Endometrial microvascular endothelial cells (primary cell): Measurements from ENCODE around the gene TACR1. TPM values are rescaled to one million over a fixed set of nuclear protein-coding genes. Genes with fewer than 3 reads are reported as not detected.
"Not testable (repeated sequence)": the region's sequence is repeated elsewhere in the genome, so short reads cannot be mapped to it uniquely, and the experiment has no call there.

Experiments
- in situ Hi-C: cut with HindIII; loops from 2 replicates; pipeline ENCODE4 v1.10.0; 2017; ENCODE audit warnings: low sequenced_read_pairs, low pct_unique_long_range_greater_than_20kb; ENCODE audit errors: inconsistent ontology term
- total RNA-seq: library from RNA; depleted of rRNA; stranded (reverse); fragments of >200 nt; gene quantifications from one replicate; pipeline ENCODE4 v1.2.3, GENCODE V29; 2015; ENCODE audit errors: inconsistent ontology term

TACR1 gene
- total RNA-seq, 1 donor from 2014 or later, result not detected

DNA sequence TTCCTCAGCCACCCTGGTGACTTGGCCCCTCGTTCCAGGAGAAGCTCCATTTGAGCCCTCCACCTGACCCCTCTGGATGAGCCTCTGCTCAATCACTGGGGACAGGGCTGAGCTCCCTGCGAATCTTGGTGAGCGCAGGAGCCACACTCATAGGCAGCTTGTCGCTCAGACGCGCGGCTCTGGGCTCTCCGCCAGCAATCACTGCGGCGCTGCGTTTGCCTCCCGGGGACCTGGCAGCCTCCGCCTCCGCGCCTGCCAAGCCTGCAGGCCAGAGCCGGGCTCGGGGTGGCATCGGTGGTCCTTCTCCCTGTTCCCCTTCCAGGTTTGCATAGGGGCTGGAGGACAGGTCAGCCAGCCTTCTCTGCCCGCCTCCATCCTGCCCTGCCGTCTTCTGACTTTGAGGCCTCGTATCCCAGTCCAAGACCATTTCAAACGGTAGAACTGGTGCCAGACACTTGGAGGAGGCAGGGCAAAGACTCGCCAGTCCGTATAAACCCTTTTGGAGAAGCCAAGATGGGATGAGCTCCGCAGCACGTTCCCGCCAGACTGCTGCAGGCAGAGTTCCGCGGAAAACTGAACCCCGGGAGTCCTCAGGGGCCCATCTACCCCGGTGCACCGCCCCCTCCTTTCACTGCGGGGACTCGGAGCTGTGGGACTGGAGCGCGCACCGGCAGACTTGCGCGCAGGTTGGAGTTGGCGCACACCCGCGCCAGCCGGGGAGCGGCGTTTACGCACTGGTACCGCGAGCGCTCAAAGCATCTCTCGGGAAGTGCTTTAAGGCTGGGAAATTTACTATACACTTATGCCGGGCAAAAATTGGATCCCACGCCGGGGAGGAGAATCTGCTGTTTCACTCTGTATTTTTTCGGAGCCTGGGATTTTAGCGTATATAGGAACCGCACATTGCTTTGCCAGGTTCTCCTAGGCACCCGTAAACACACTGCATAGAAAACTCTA is 1.1 kb upstream of the TACR1 start:
- in situ Hi-C loops, result no loop called here

DNA sequence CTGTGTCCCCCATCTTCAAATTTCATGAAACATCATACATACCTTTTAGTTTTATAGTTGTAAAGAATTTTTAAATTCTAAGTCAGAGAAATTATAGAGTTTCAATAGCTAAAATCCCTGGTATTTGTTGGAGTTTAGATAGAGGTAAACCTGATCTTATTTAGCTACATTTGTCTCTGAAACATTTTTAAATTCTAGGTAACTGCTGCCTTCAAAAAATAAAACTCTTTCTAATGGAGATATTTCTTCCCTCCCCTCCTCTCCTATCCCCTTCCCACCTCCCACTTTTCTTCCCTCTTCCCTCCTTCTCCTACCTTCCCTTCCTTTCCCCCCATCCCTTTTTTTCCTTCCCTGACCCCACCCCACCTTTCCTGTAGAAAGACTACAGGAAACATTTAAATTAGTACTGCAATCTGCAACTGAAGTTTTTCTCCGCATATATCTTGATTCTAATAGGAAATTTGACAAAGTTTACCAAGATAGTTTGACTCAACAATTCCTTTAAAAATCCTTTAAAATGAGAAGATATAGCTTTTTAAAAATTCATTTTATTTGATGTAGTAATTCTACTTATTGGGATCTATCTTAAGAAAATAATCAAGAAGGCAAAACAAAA is 4.1 kb downstream of the TACR1 start:
- in situ Hi-C loops, result no loop called here

DNA sequence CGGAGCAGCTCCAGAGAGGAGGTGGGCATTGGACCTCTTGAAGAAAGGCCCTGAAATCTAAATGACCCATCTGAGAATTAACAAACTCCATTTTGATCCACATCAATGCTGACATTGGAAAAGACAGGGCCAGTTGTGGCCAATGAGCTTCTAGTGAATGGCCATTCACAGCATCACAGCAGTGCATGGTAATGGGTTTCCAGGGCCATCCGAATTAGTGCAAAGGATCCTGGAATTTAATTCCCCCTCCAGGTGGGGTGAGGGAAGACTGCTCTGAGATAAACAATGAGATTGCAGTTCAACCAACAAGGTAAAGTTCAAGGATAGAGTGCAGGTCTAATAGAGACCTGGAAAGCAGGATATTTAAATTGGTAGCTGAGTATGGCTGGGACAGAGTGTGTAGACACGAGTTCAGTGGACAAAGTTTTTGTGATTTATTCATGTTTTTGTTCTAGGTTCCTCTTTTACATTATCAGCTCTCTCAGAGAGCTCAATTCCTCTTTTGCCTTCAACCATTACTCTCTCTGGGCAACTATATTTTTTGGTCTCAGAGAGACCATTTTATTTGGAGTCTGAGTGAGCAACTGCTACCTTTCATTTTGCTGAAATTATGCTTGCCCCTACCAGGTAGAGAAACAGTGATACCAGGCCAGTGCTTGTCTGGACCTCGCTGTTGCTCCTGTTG is 5.0 kb downstream of the TACR1 start:
- in situ Hi-C loops, result no loop called here

DNA sequence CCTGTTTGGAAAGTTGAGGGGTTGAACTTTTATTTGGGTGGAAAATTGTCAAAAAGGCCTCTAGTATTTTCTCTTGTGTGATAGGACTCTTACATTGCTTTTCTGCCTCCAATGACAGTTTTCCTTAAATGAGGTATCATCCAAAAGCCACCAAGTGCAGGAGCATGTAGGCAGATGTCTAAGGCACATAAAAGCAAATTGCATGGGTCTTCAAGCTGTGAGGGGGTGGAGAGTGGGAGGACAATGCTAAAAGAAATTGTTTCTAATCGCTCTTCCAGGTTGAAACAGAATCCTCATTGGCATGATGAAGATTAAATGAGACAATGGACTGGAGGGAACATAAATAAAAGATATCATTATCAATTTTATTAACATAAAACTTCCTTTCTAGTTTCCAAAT is 6.8 kb downstream of the TACR1 start:
- in situ Hi-C loops, result no loop called here

DNA sequence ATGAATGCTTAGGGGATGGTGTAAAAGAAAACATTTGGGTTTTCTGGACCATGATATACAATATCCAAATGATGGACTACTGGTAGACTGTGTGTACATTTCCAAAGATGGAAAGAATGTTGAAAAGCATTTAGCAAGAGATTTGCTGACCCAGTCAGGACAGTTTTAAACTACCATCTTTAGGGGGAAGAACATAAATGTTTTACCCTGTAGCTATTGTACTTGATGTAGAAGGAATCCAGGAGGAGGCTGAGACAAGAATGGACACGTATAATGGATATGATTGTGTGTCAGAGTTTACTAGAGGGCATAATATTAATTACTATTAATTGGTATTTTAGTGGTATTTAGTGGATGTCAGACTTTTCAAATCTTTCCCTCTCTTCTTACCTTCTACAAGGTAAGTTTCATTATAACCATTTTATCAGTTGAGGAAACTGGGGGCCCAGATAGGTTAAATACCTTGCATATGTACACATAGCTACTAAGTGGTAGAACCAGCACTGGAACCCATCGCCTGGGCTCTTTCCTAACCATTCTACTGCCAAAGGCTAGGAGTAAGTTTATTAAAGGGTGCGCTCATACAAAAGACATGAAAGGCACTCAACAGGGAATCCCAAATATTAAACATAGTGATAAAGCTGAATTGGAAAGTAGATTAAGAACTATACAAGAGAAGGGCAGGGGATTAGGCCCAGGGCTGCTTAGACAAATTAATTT is 8.9 kb downstream of the TACR1 start:
- in situ Hi-C loops, result no loop called here

DNA sequence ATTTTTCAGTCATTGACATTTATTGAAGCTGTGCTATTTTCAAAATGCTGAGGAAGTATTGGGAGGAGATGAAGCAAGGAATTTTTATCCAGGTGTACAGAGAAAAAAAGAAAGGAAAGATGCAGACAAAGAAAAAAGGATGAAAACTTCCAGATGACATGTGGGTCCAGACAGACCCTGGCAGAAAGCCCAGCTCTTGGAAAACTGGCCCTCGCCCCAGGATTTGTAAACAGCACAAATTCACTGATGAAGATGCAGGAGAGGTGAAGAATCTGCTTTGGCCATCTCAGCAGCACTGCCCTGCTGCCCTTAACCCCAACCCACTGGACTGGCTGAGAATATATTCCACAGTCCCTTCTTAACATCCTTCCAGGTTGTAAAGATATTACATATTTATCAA is 12.5 kb downstream of the TACR1 start:
- in situ Hi-C loops, result no loop called here

DNA sequence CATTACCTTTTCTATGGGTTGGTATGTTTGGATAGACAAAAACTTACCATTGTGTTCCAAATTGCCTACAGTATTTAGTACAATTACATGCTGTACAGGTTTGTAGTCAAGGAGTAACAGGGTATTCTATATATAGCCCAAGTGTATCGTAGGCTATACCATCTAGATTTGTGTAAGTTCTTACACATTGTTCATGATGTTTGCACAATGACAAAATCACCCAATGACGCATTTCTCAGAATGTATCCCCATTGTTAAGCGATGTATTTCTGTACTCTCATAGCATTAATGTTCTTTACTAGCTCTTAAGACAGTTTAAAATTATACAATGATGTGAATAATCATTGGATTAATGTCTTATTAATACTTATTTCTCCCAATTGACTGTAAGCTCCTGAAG is 16.7 kb downstream of the TACR1 start:
- in situ Hi-C loops, result no loop called here

DNA sequence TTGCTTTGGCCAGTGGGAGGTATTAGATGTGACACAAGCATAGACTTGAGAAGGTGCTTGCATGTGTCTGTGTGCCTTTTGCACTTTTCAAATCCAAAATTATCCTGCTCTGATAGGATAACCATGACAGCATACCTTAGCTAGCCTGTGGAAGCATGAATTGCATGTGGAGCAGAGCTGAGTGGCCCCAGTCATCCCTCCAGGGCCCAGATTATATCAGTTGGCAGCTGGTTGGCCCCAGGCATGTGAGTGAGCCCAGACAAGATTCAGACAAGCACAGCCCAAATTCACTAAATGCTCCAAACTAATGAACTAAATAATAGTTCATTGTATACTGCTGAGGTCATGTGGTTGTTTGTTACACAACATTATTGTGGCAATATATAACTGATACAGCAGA is 18.8 kb downstream of the TACR1 start:
- in situ Hi-C loops, result no loop called here

DNA sequence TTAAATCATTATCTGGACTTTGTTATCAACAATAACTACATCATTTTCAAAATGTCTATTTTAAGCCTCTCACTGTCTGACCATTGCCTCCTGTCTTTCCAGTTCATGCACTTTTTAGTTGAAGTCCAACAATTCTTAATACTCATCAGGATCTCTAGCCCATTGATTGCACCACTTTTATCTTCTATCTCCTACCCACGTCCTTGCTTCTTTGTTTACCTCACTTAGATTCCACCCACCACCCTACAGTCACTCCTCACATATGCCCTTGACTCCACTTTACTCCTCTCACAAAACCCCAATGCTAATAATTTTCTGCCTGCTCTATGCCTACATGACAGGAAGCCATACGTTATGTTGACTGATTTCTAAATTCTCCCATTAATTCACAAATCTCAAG is 21.9 kb downstream of the TACR1 start:
- in situ Hi-C loops, result no loop called here

DNA sequence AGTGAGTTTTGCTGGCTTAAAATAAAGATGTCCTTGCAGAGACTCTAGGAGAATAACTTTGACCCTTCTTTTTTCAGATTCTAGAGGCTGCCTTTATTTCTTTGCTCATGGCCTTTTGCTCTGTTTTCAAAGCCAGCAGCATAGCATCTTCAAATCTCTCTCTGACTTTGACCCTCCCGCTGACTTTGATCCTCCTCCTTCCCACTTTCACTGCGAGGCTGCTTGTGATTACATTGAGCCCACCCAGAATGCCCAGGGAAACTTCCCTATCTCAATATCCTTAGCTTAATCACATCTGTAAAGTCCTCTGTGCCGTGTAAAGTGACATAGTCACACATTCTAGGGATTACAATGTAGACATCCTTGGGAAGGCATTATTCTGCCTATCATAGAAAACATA is 23.9 kb downstream of the TACR1 start:
- in situ Hi-C loops, result no loop called here

DNA sequence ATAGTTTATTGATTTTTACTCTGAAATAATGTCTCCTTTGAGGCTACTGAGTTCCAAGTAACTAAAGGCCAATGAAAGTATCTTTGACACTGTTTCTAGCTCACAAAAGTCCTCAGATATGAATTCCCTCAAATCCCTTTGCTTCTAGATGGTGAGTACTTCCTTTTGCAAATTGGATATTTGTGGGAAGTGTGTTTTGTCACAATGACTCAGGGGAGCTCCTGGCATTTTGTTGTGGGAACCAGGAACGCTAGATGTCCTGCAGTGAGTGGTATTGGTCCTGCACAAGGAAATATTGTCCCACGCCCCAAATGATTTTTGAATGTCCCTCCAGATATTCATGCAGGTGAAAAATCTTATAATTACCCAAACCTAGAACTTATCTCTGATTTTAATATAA is 24.3 kb downstream of the TACR1 start:
- in situ Hi-C loops, result no loop called here

DNA sequence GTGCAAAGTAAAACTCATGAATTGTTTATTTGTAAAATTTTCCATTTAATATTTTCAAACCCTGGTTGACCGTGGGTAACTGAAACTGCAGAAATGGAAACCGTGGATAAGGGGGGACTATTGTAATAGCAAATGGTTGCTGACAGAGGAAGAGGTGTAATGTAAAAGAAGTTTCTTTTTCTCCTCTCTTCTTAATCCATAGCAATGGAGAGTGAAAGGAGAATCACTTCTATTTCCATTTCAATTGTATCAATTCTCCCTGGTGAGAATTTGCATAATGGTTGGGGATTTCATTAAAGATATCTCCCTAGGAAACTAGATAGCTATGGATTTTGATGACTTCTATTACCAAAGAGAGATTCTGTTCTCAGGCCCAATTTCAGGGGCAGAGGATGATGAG is 24.8 kb downstream of the TACR1 start:
- in situ Hi-C loops, result no loop called here

DNA sequence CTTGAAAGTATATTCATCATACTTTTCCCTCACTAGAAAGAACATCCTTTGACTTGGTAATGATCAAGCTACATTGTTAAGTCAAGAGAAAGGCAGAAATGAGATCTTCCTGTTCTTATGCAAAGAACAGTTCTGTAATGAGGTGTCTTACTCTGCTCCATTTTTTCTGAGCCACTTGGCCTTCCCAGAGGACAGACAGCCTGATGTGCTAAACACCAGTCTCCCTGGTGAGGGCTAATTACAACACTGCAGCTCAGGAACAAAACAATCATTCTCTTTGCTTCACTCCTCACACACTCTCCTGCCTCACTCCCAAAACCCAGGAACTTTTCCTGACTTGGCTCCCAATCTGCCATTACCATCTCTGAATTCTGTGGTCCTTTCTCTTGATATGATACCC is 25.6 kb downstream of the TACR1 start:
- in situ Hi-C loops, result no loop called here

DNA sequence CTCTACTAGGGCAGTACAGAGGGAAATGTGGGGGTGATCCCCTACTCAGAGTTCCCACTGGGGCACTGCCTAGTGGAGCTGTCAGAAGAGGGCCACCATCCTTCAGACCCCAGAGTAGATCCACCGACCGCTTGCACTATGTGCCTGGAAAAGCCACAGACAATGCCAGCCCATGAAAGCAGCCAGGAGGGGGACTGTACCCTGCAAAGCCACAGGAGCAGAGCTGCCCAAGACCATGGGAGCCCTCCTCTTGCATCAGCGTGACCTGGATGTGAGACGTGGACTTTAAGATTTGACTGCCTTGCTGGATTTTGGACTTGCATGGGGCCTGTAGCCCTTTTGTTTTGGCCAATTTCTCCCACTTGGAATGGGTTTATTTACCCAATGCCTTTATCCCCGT is 27.9 kb downstream of the TACR1 start:
- in situ Hi-C loops, result not testable (repeated sequence)

DNA sequence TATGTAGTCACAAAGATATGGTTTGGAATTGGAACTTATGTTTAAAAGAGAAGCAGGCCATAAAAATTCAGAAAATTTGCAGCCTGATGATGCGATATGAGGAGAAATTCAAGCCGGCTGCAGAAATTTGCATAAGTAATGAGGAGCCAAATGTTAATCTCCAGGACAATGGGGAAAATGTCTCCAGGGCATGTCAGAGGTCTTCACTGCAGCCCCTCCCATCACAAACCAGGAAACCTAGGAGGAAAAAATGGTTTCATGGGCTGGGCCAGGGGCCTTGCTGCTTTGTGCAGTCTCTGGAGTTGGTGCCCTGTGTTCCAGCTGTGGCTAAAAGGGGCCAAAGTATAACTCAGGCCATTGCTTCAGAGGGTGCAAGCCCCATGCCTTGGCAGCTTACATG is 28.4 kb downstream of the TACR1 start:
- in situ Hi-C loops, result no loop called here

DNA sequence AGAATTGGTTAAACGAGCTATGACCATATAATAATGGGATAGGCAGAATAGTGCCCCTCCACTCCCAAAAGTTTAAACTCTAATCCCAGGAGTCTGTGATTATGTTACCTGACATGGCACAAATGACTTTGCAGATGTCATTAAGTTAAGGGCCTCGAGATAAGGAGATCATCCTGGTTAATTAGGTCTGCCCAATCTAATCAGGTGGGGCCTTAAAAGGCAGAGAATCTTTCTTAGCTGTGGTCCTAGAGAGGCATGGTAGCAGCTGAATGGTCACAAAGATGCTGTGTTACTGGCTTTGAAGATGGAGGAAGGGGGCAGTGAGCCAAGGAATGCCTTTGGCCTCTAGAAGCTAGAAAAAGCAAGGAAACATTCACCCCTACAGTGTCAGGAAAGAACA is 31.1 kb downstream of the TACR1 start:
- in situ Hi-C loops, result no loop called here

DNA sequence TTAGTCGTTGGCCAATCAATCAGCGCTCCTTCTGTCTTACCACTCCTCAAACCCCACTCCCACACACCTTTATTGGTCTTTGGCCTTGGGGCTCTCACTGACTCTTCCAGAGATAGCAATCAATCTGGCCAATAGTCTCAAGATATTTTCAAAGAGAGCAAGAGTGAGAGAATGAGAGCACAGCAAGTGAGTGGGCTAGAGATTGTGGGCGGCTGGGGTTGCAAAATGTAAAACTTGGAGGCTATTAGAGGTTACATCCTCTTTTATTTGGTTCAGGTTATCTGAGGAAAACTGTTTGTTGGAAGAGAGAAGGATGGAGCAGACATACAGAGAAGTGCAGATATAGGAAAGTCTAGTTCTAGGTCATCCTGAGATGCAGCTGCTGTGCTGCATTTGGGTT is 32.8 kb downstream of the TACR1 start:
- in situ Hi-C loops, result no loop called here

DNA sequence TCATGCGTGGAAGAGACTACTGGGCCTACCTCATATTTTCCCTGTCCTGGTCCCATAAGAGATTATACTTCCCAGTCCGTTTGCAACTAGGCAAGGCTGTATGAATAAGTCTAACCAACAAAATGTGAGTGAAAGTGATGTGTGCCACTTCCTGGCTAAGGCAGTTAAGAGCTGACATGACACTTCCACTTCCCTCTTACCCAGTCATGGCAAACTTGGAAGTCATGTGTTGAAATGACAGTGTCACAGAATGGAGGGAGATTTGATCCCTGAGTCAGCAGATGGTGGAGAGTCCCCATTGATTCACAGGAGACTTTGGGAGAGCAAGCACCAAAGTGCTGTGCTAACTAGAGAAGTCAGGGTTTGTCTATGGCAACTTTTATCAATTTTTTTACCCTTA is 36.4 kb downstream of the TACR1 start:
- in situ Hi-C loops, result no loop called here

DNA sequence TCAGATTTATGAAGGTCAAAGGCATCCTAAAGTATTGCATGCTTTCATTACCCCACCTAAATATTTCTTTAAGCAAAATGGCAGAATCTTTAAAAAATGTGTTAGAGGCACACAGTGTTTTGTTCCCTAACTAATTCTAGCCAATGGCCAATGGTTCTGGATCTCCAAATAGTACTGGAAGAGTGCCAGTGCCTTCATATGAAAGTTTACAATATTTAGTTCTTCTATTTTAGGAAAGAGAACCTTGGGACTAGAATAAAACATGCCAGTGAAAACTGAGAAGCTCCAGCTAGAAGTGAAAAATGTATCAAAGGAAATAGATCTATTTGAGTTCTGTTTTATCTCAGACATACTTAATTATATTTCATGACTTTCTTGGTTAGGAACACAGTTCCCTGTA is 37.1 kb downstream of the TACR1 start:
- in situ Hi-C loops, result no loop called here
